ENCODE results near the gene KIAA1143.

The KIAA1143 gene

GRCh38 chr3:44761424-44762169, at the start of gene KIAA1143, which contains the start of gene KIF15:
Gene KIAA1143, minus strand, starts transcription at chr3:44761619. Its CDS starts 17 bp downstream, at chr3:44761602.
Gene KIF15, plus strand, starts transcription at chr3:44761794. Its CDS starts 72 bp downstream, at chr3:44761866.
- DNase-seq: peak; percentile 58 to 77

- DNase-seq: no peak
Observed at GRCh38 chr3:44805960-44806359, 44.5 kb upstream of the KIAA1143 start.

GRCh38 chr3:44803298-44803697, 41.9 kb upstream of the KIAA1143 start:
- DNase-seq: no peak

- DNase-seq: no peak
Observed at GRCh38 chr3:44802011-44802410, 40.6 kb upstream of the KIAA1143 start.

- DNase-seq: no peak
Observed at GRCh38 chr3:44795197-44795596, 33.8 kb upstream of the KIAA1143 start.

GRCh38 chr3:44782891-44783290, 21.5 kb upstream of the KIAA1143 start:
- no peak for DNase-seq

GRCh38 chr3:44772099-44772442, 10.7 kb upstream of the KIAA1143 start:
- no peak for DNase-seq

GRCh38 chr3:44771424-44772098, 10.1 kb upstream of the KIAA1143 start:
- no peak for DNase-seq

GRCh38 chr3:44764248-44764647, 2.8 kb upstream of the KIAA1143 start:
- no peak for DNase-seq

- no peak for DNase-seq
Observed at GRCh38 chr3:44762690-44763089, 1.3 kb upstream of the KIAA1143 start.

GRCh38 chr3:44762170-44762677, 805 bp upstream of the KIAA1143 start:
- no peak for DNase-seq

GRCh38 chr3:44761101-44761423, 357 bp downstream of the KIAA1143 start:
- no peak for DNase-seq

GRCh38 chr3:44734646-44735168, 26.7 kb downstream of the KIAA1143 start:
- DNase-seq: no peak

GRCh38 chr3:44729384-44729910, 32.0 kb downstream of the KIAA1143 start, which contains the start of gene ZNF501:
Gene ZNF501, plus strand, starts transcription at chr3:44729635. Its CDS starts 4,787 bp downstream, at chr3:44734422.
- peak in 1 of 2 experiments; percentile 35 for DNase-seq

- DNase-seq: no peak
Observed at GRCh38 chr3:44722103-44722401, 39.4 kb downstream of the KIAA1143 start.

GRCh38 chr3:44721231-44722102, 40.0 kb downstream of the KIAA1143 start:
- no peak for DNase-seq

- DNase-seq: peak in 1 of 2 experiments; percentile 52
Observed at GRCh38 chr3:44712455-44713075, 48.9 kb downstream of the KIAA1143 start, which contains the start of gene ZNF502. Gene ZNF502, plus strand, starts transcription at chr3:44712660. Its CDS starts 7,602 bp downstream, at chr3:44720262.
